Neutrophil (primary cell): ENCODE measurements around the gene PLA2R1.

ENCODE experiments used
- H3K27ac ChIP-seq: fragments of 200-600 bp; sonication (generic); 2 replicates; pipeline ENCODE4 v1.5.1; 2016; ENCODE audit warnings: mild to moderate bottlenecking, moderate library complexity
- H3K27me3 ChIP-seq: fragments of 200-600 bp; sonication (generic); 2 replicates; pipeline ENCODE4 v1.6.0; 2016; ENCODE audit warnings: mild to moderate bottlenecking
- H3K36me3 ChIP-seq: fragments of 200-600 bp; sonication (generic); 2 replicates; pipeline ENCODE4 v1.5.1; 2017
- H3K4me1 ChIP-seq, 2 experiments: fragments of 200-600 bp in 1 of 2; sonication (generic) in 1 of 2; 1 replicate in 1 of 2; 2 replicates in 1 of 2; pipeline versions ENCODE4 v1.5.1 to v1.6.1; 2013 to 2016; ENCODE audit warnings: low read depth in 1 of 2, low read length in 1 of 2, mild to moderate bottlenecking in 1 of 2, moderate library complexity in 1 of 2; ENCODE audit not compliant: control insufficient read depth in 1 of 2, insufficient read depth in 1 of 2
- H3K4me3 ChIP-seq, 2 experiments: fragments of 200-600 bp in 1 of 2; sonication (generic) in 1 of 2; 1 replicate in 1 of 2; 2 replicates in 1 of 2; pipeline ENCODE4 v1.5.1; 2013 to 2016; ENCODE audit warnings: low read depth in 1 of 2, low read length in 1 of 2, mild to moderate bottlenecking in 1 of 2, moderate library complexity in 1 of 2
- H3K9me3 ChIP-seq: fragments of 200-600 bp; sonication (generic); 2 replicates; pipeline ENCODE4 v1.5.1; 2016
- CTCF ChIP-seq: fragments of 200-600 bp; sonication (generic); IDR thresholded peaks from 2 replicates; pipeline ENCODE4 v1.5.1; 2016; ENCODE audit warnings: antibody characterized with exemption

PLA2R1 gene

DNA sequence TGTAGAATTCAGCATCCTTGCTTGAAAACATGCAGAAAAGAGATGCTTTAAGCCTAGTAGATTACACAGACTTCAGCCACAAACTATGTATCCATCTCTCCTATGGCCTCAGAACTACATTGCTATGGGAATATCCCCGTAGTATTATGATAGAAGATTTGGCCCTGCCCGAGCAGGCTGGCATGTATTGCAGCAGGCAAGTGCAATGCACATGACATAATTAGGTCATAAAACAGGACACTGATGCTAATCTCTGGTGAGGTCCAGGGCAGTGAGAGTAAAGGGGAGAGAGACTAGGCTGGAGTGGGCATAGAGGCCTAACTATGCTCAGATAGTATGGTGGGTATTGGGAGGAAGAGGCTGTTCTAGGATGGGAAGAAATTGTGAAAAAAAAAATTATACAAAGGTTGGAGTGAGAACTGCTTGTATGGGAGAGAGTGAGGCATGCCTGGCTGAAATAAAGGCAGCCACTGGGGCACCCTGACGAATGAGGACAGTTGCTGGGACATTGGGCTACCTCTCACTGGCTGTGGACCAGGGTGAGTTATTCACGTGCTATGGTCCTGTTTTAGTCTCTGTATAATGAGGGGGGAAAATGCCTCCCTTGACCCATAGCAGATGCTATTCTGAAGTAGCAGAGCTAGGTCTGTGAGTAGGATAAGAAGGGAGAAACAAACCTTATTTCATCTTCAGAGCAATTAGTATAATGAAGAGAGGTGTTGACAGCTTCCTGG, 1.6 kb upstream of the PLA2R1 start:
- peaks cover 51% of the 10 kb centered on the region for H3K27me3 ChIP-seq
- H3K4me3 ChIP-seq = no peak overlapping the region
- no peak overlapping the region for H3K27ac ChIP-seq
- no peak for TF ChIP-seq CTCF
- H3K36me3 ChIP-seq = no peaks in the 10 kb centered on the region
- peaks cover 6 to 10% of the 10 kb centered on the region in 2 experiments for H3K4me1 ChIP-seq
- no peaks in the 10 kb centered on the region for H3K9me3 ChIP-seq

- H3K27ac ChIP-seq = no peak overlapping the region
- H3K4me3 ChIP-seq = no peak overlapping the region
These were observed 856 bp upstream of the PLA2R1 start for GRCh38 chr2:160063271-160063670.

DNA sequence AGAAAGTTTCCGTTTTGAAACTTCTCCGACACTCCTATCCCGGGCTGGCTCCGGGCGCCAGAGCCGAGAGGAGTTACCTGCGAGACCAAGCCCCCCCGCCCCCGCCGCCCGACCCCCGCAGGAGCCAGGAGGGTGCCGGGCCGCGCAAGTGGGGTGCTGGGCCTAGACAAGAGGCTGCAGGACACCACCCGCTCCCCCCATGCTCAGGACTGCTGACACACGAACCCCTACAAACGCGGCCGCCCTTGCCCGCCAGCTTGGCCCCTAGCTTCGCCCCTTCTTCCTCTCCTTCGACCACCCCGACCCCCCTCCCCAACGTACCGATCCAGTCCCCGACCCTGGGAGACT, 497 bp downstream of the PLA2R1 start:
- TF ChIP-seq CTCF = no peak
- no peaks in the 10 kb centered on the region for H3K36me3 ChIP-seq
- H3K4me3 ChIP-seq = peak overlapping the region in 1 of 2 experiments; percentile 25
- H3K27me3 ChIP-seq = peaks cover 53% of the 10 kb centered on the region
- H3K9me3 ChIP-seq = no peaks in the 10 kb centered on the region
- peaks cover 6 to 10% of the 10 kb centered on the region in 2 experiments for H3K4me1 ChIP-seq
- no peak overlapping the region for H3K27ac ChIP-seq

More at GRCh38 chr2:160063271-160063670, 856 bp upstream of the PLA2R1 start:
- no peak for TF ChIP-seq CTCF
- H3K9me3 ChIP-seq = no peaks in the 10 kb centered on the region
- no peaks in the 10 kb centered on the region for H3K36me3 ChIP-seq
- H3K27me3 ChIP-seq = peaks cover 53% of the 10 kb centered on the region
- peaks cover 6 to 10% of the 10 kb centered on the region in 2 experiments for H3K4me1 ChIP-seq

DNA sequence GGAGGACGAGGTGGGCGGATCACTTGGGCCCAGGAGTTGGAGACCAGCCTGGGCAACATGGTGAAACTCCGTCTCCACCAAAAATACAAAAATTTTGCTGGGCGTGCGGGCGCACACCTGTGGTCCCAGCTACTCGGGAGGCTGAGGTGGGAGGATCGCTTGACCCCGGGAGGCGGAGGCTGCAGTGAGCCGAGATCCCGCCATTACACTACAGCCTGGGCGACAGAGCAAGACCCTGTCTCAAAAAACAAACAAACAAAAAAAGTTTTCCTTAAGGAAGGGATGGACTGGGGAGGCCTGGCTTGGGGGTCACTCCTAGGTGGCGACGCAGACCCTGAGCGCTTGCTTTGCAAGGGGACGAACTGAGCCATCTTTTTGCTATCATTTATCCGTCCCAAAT, 882 bp downstream of the PLA2R1 start:
- no peak for TF ChIP-seq CTCF
- H3K36me3 ChIP-seq = no peaks in the 10 kb centered on the region
- H3K27me3 ChIP-seq = peaks cover 53% of the 10 kb centered on the region
- H3K4me1 ChIP-seq = peaks cover 6 to 10% of the 10 kb centered on the region in 2 experiments
- H3K9me3 ChIP-seq = no peaks in the 10 kb centered on the region
- peak overlapping the region in 1 of 2 experiments; percentile 25 for H3K4me3 ChIP-seq
- no peak overlapping the region for H3K27ac ChIP-seq

GRCh38 chr2:160060297-160060696, 2.1 kb downstream of the PLA2R1 start:
- H3K9me3 ChIP-seq = no peaks in the 10 kb centered on the region

More at GRCh38 chr2:160060297-160060696, 2.1 kb downstream of the PLA2R1 start:
- Histone ChIP-seq H3K4me1 (peaks cover 6 to 10% of the 10 kb centered on the region in 2 experiments), H3K36me3 (no peaks in the 10 kb centered on the region), H3K27ac (no peak overlapping the region), H3K27me3 (peaks cover 53% of the 10 kb centered on the region), H3K4me3 (no peak overlapping the region)
- no peak for TF ChIP-seq CTCF
